CMK (cell line): Measurements from ENCODE around the gene CALML3.
A peak's percentile ranks its signal among the peaks of the same experiment; 100 is the strongest.

Experiments
- DNase-seq: peaks from one replicate; pipeline ENCODE4 v3.0.0-alpha.2; 2010; ENCODE audit warnings: low read depth

CALML3 gene

GRCh38 chr10:5538892-5539651 is 14.3 kb downstream of the CALML3 start:
- peak; percentile 75 for DNase-seq

GRCh38 chr10:5540080-5540479 is 15.3 kb downstream of the CALML3 start:
- no peak for DNase-seq

- DNase-seq = no peak
Measured at GRCh38 chr10:5540891-5541290, 16.1 kb downstream of the CALML3 start.

- no peak for DNase-seq
Measured at GRCh38 chr10:5542100-5542499, 17.3 kb downstream of the CALML3 start.

GRCh38 chr10:5543623-5544022 is 18.9 kb downstream of the CALML3 start:
- no peak for DNase-seq

- no peak for DNase-seq
Measured at GRCh38 chr10:5544216-5544805, 19.6 kb downstream of the CALML3 start.

- DNase-seq = no peak
Measured at GRCh38 chr10:5545011-5545410, 20.2 kb downstream of the CALML3 start.

- DNase-seq = no peak
Measured at GRCh38 chr10:5545426-5545777, 20.6 kb downstream of the CALML3 start.

GRCh38 chr10:5545778-5546710 is 21.3 kb downstream of the CALML3 start:
- DNase-seq = no peak

GRCh38 chr10:5546891-5547680 is 22.3 kb downstream of the CALML3 start:
- no peak for DNase-seq

- no peak for DNase-seq
Measured at GRCh38 chr10:5547681-5547930, 22.8 kb downstream of the CALML3 start.

GRCh38 chr10:5547931-5548660 is 23.3 kb downstream of the CALML3 start:
- no peak for DNase-seq

GRCh38 chr10:5549462-5550249 is 24.9 kb downstream of the CALML3 start:
- no peak for DNase-seq

- no peak for DNase-seq
Measured at GRCh38 chr10:5550250-5550545, 25.4 kb downstream of the CALML3 start.

- DNase-seq = no peak
Measured at GRCh38 chr10:5550621-5551530, 26.1 kb downstream of the CALML3 start.

- DNase-seq = peak; percentile 71
Measured at GRCh38 chr10:5551531-5552375, 27.0 kb downstream of the CALML3 start.

GRCh38 chr10:5552376-5553321 is 27.9 kb downstream of the CALML3 start:
- DNase-seq = no peak
